ENCODE measurements around the gene ELFN2. TPM values are rescaled to one million over a fixed set of nuclear protein-coding genes. Genes with fewer than 3 reads are reported as not detected.

ELFN2 gene
- total and polyA plus RNA-seq, 2 of the 13 experiments (the other 11 are each of a cell fraction or from before 2014, with no cell fraction given), result 0.01 TPM; not detected in 1

DNA sequence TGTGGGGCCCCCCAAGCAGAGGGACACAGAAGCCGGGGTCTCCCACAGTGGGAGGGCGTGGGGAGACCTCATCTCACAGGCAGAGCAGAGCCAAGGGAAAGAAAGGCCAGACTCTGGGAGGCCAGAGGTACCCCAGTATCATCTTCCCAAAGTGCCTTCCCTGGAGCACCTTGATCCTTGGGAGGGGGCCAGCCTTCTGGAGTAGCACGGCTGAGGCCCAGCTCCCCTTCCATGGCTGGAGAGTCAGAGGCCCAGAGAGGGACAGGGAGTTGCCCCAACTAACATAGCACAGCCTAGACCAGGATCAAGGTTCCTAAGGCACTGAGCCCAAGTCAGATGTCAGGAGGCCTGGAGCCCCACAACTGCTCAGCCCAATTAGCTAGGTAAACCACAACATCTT, 50.6 kb downstream of the ELFN2 start:
- ATAC-seq (no peak), FAIRE-seq (no peak), DNase-seq (ENCODE audit: low spot score) (no peak)
- no peaks in the 10 kb centered on the region for H3K4me1 ChIP-seq (ENCODE audit: insufficient read depth, low read length)
- no TSS peak for BruUV-seq (replicated peaks)
- H3K79me2 ChIP-seq (ENCODE audit: insufficient read depth, low read length), result no peaks in the 10 kb centered on the region
- no peaks in the 10 kb centered on the region for H3K36me3 ChIP-seq (replicated peaks in 1 of 2; ENCODE audit: control insufficient read depth in 1 of 2, insufficient read depth in 2 of 2, low read length in 2 of 2)
- no peaks in the 10 kb centered on the region for H3K9me3 ChIP-seq (ENCODE audit: low read length)
- no peak overlapping the region for H3K4me2 ChIP-seq (ENCODE audit: low read depth, low read length)
- no peak overlapping the region for H2AFZ ChIP-seq (ENCODE audit: low read length)
- H3K9ac ChIP-seq (ENCODE audit: insufficient read depth, low read depth, low read length), result no peak overlapping the region
- no peak overlapping the region for H3K4me3 ChIP-seq (replicated peaks in 1 of 3; ENCODE audit: insufficient read depth in 1 of 3, low read depth in 2 of 3, low read length in 3 of 3)
- H4K20me1 ChIP-seq (ENCODE audit: insufficient read depth, low read length), result no peaks in the 10 kb centered on the region
- ChIA-PET POLR2A (no interaction called here), CTCF (ENCODE audit: low intra/inter-chr PET ratio, low total read pairs) (no interaction called here)
- 0% methylated on average over 3 of the region's 3 CpGs for WGBS (ENCODE audit: low lambda C conversion rate)
- H3K27ac ChIP-seq (ENCODE audit: extremely low read length, insufficient read depth, low read length), result no peak overlapping the region
- intact Hi-C loops (cut with micrococcal nuclease; ENCODE audit: unreplicated experiment) (no loop called here), in situ Hi-C loops (cut with HindIII; ENCODE audit: extremely low pct_ligation_motif_present, low pct_unique_long_range_greater_than_20kb) (loop anchor here (5.0 kb wide), 1 partner anchor 34 kb away; no protein-coding TSS in a partner anchor)
- TF ChIP-seq ZSCAN9 (CRISPR knock-in tag; IDR thresholded peaks at IDR 0.05; ENCODE audit: borderline replicate concordance) (no peak), XRCC5 (optimal IDR thresholded peaks at IDR 0.05; ENCODE audit: low read length) (no peak), FOXO1 (CRISPR knock-in tag; IDR thresholded peaks at IDR 0.05) (no peak), ZNF484 (CRISPR knock-in tag; IDR thresholded peaks at IDR 0.05; ENCODE audit: borderline replicate concordance, low read depth) (no peak), ZNF567 (CRISPR knock-in tag; IDR thresholded peaks at IDR 0.05; ENCODE audit: borderline replicate concordance) (no peak), NONO (IDR thresholded peaks at IDR 0.05) (no peak), NONO (CRISPR knock-in tag; conservative IDR thresholded peaks at IDR 0.05) (no peak), SP5 (CRISPR knock-in tag; IDR thresholded peaks at IDR 0.05; ENCODE audit: borderline replicate concordance, low read depth) (no peak), HCFC1 (IDR thresholded peaks at IDR 0.05; ENCODE audit: low read depth, low read length) (no peak)
- H3K27me3 ChIP-seq (ENCODE audit: control insufficient read depth in 1 of 2, insufficient read depth in 2 of 2, low read length in 2 of 2), result peaks cover 7 to 42% of the 10 kb centered on the region in 2 experiments; a peak in 4 of 5 replicates

DNA sequence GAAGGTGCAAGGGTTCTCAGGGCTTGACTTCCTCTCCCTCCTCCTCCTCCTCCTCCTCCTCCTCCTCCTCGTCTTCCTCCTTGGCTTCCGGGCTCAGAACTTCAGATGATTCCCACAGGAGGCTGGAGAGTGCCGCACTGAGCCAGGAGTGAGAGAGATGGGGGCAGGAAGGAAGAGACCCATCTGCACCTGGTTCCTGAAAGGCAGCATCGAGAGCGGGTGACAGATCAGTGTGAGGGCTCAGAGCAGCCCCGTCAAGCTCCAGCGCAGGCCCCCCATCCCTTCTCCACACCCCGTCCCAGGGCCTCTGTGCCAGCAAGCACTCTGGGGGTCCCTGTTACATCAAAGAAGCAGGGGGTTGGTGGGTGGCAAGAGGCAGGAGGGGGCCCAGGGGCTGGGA, 51.5 kb downstream of the ELFN2 start:
- no peaks in the 10 kb centered on the region for H4K20me1 ChIP-seq (ENCODE audit: insufficient read depth, low read length)
- FAIRE-seq, result no peak
- no peaks in the 10 kb centered on the region for H3K79me2 ChIP-seq (ENCODE audit: insufficient read depth, low read length)
- no peak overlapping the region for H3K27ac ChIP-seq (ENCODE audit: extremely low read length, insufficient read depth, low read length)
- intact Hi-C loops (cut with micrococcal nuclease; ENCODE audit: unreplicated experiment), result no loop called here
- no peak for DNase-seq (ENCODE audit: low spot score)
- ChIA-PET POLR2A (no interaction called here), CTCF (ENCODE audit: low intra/inter-chr PET ratio, low total read pairs) (no interaction called here)
- in situ Hi-C loops (cut with HindIII; ENCODE audit: extremely low pct_ligation_motif_present, low pct_unique_long_range_greater_than_20kb), result loop anchor here (5.0 kb wide), 1 partner anchor 34 kb away; no protein-coding TSS in a partner anchor
- BruUV-seq (replicated peaks), result no TSS peak
- no peaks in the 10 kb centered on the region for H3K4me1 ChIP-seq (ENCODE audit: insufficient read depth, low read length)
- H3K9me3 ChIP-seq (ENCODE audit: low read length), result no peaks in the 10 kb centered on the region
- no peak overlapping the region for H2AFZ ChIP-seq (ENCODE audit: low read length)
- no peaks in the 10 kb centered on the region for H3K36me3 ChIP-seq (replicated peaks in 1 of 2; ENCODE audit: control insufficient read depth in 1 of 2, insufficient read depth in 2 of 2, low read length in 2 of 2)
- H3K27me3 ChIP-seq (ENCODE audit: control insufficient read depth in 1 of 2, insufficient read depth in 2 of 2, low read length in 2 of 2), result peaks cover 7 to 35% of the 10 kb centered on the region in 2 experiments; a peak in 4 of 5 replicates
- no peak overlapping the region for H3K4me2 ChIP-seq (ENCODE audit: low read depth, low read length)
- 8% methylated on average over 5 of the region's 8 CpGs for WGBS (ENCODE audit: low lambda C conversion rate)
- H3K4me3 ChIP-seq (replicated peaks in 1 of 3; ENCODE audit: insufficient read depth in 1 of 3, low read depth in 2 of 3, low read length in 3 of 3), result no peak overlapping the region
- ATAC-seq, result no peak
- no peak overlapping the region for H3K9ac ChIP-seq (ENCODE audit: insufficient read depth, low read depth, low read length)
- TF ChIP-seq ZNF891 (CRISPR knock-in tag; IDR thresholded peaks at IDR 0.05) (no peak), ERF (CRISPR knock-in tag; IDR thresholded peaks at IDR 0.05) (no peak), AHR (CRISPR knock-in tag; IDR thresholded peaks at IDR 0.05) (no peak), FOSL2 (CRISPR knock-in tag; IDR thresholded peaks at IDR 0.05) (no peak), KMT2B (CRISPR knock-in tag; IDR thresholded peaks at IDR 0.05) (no peak), JUND (CRISPR knock-in tag; IDR thresholded peaks at IDR 0.05) (no peak)
- TF ChIP-seq, protein P1, sequence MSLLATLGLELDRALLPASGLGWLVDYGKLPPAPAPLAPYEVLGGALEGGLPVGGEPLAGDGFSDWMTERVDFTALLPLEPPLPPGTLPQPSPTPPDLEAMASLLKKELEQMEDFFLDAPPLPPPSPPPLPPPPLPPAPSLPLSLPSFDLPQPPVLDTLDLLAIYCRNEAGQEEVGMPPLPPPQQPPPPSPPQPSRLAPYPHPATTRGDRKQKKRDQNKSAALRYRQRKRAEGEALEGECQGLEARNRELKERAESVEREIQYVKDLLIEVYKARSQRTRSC (CRISPR knock-in tag; IDR thresholded peaks at IDR 0.05; ENCODE audit: low read depth), result no peak
- TF ChIP-seq, protein P2, sequence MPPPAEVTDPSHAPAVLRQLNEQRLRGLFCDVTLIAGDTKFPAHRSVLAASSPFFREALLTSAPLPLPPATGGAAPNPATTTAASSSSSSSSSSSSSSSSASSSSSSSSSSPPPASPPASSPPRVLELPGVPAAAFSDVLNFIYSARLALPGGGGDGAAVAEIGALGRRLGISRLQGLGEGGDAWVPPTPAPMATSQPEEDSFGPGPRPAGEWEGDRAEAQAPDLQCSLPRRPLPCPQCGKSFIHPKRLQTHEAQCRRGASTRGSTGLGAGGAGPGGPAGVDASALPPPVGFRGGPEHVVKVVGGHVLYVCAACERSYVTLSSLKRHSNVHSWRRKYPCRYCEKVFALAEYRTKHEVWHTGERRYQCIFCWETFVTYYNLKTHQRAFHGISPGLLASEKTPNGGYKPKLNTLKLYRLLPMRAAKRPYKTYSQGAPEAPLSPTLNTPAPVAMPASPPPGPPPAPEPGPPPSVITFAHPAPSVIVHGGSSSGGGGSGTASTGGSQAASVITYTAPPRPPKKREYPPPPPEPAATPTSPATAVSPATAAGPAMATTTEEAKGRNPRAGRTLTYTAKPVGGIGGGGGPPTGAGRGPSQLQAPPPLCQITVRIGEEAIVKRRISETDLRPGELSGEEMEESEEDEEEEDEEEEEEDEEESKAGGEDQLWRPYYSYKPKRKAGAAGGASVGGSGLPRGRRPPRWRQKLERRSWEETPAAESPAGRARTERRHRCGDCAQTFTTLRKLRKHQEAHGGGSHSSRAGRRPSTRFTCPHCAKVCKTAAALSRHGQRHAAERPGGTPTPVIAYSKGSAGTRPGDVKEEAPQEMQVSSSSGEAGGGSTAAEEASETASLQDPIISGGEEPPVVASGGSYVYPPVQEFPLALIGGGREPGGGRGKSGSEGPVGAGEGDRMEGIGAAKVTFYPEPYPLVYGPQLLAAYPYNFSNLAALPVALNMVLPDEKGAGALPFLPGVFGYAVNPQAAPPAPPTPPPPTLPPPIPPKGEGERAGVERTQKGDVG (CRISPR knock-in tag; IDR thresholded peaks at IDR 0.05; ENCODE audit: borderline replicate concordance), result no peak

Measured in HepG2 (cell line).